NB4 (cell line): ENCODE measurements around the gene TAS2R50.

Experiments
- DNase-seq: peaks from one replicate; pipeline ENCODE4 v3.0.0; 2010; ENCODE audit warnings: low read depth
- H3K4me3 ChIP-seq: one replicate; pipeline ENCODE4 v1.5.1; 2011; ENCODE audit warnings: mild to moderate bottlenecking, low read depth, low read length, moderate library complexity
- MYC ChIP-seq: IDR thresholded peaks from 2 replicates; pipeline ENCODE4 v1.6.1; 2011; ENCODE audit warnings: low read depth, low read length
- POLR2A ChIP-seq: IDR thresholded peaks from 2 replicates; pipeline ENCODE4 v1.6.1; 2011; ENCODE audit warnings: mild to moderate bottlenecking; ENCODE audit not compliant: insufficient read length; ENCODE audit errors: extremely low read depth
- TF ChIP-seq, protein P1 (sequence below): IDR thresholded peaks from 2 replicates; pipeline ENCODE4 v1.6.1; 2011; ENCODE audit warnings: low read depth, low read length
- TF ChIP-seq, protein P2 (sequence below): IDR thresholded peaks from one replicate; pipeline ENCODE4 v1.5.1; 2012; ENCODE audit warnings: low read depth, low read length

Gene TAS2R50

DNA sequence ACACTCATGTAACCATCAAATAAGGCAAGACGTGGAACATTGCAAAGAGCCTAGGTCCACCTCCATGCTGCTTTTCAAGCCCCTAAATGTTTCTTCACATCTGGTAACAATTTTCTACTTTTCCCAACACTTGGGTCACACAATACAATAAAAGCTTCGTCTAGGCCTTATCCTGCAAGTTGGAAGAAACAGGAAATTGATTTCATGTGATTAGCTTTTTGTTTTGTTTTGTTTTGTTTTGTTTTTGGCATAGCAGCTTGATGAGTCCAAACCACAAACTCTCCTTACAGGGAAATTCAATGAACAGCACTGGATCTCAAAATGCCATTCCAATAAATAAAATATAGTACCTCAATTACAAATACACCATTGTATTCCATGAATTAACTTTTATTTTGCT lies 19.3 kb downstream of the TAS2R50 start:
- no peak overlapping the region for H3K4me3 ChIP-seq
- DNase-seq, result no peak
- TF ChIP-seq POLR2A, result no peak
- TF ChIP-seq MYC, result no peak
- TF ChIP-seq, protein P1, sequence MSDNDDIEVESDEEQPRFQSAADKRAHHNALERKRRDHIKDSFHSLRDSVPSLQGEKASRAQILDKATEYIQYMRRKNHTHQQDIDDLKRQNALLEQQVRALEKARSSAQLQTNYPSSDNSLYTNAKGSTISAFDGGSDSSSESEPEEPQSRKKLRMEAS, result no peak
- TF ChIP-seq, protein P2, sequence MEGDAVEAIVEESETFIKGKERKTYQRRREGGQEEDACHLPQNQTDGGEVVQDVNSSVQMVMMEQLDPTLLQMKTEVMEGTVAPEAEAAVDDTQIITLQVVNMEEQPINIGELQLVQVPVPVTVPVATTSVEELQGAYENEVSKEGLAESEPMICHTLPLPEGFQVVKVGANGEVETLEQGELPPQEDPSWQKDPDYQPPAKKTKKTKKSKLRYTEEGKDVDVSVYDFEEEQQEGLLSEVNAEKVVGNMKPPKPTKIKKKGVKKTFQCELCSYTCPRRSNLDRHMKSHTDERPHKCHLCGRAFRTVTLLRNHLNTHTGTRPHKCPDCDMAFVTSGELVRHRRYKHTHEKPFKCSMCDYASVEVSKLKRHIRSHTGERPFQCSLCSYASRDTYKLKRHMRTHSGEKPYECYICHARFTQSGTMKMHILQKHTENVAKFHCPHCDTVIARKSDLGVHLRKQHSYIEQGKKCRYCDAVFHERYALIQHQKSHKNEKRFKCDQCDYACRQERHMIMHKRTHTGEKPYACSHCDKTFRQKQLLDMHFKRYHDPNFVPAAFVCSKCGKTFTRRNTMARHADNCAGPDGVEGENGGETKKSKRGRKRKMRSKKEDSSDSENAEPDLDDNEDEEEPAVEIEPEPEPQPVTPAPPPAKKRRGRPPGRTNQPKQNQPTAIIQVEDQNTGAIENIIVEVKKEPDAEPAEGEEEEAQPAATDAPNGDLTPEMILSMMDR, result no peak

DNA sequence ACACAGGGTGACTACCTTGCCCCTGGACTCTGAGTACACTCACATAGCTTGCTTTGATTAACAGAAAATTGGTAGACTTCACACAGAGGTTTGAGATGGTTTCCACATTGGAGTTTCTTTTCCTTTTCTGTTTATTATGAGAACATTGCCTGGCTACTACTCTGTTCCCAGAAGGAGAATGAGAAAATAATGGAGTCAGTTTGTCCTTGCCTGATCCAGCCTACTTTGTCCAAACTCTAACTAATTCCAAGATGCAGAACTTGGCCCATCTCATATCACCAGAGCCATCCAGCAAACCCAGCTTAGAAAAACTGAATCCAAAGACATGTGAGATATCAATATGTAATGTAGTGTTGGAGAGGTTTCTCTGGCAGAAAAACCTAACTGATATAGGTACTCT lies 20.4 kb downstream of the TAS2R50 start:
- no peak for DNase-seq
- TF ChIP-seq, protein P1, result no peak
- TF ChIP-seq, protein P2, result no peak
- no peak for TF ChIP-seq MYC
- TF ChIP-seq POLR2A, result no peak
- no peak overlapping the region for H3K4me3 ChIP-seq

DNA sequence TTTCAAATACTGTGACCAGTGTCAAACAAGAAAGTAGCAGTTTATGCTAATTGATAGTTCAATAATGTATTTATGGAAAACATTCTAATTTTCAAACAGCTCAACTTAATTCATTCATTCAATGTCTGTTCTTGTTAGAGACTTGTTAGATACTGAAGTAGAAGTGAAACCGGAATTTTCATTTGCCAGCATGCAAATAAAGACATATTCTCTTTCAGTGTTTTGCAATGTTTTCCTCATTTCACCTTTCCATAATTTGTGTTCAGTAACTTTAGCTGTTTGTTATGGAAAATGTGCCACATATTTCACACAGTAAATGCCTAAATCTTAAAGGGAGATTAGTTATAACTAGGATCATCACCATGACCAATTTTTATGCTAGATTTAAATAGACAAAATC lies 21.2 kb downstream of the TAS2R50 start:
- H3K4me3 ChIP-seq, result no peak overlapping the region
- TF ChIP-seq POLR2A, result no peak
- TF ChIP-seq, protein P2, result no peak
- no peak for TF ChIP-seq MYC
- TF ChIP-seq, protein P1, result no peak
- no peak for DNase-seq

DNA sequence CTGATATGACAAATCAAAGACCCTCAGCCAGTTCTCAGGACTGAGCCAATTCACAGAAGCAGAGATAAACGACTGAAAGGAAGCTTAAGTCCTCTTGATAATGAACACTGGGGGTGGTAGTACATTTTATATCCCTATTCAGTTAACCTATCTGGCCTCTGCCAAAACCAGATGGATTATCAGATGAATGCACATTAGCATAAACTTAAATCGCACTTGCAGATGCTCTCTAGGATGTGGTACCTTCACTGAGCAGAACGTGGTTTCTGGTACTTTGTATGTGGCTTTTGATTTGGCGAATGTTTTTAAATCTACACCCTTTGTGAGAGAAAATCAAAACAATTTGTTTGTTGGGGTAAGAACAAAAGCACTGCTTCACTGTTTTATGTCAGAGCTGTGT lies 26.5 kb downstream of the TAS2R50 start:
- TF ChIP-seq, protein P2, result no peak
- TF ChIP-seq, protein P1, result no peak
- TF ChIP-seq MYC (no peak), POLR2A (no peak)
- DNase-seq, result no peak

DNA sequence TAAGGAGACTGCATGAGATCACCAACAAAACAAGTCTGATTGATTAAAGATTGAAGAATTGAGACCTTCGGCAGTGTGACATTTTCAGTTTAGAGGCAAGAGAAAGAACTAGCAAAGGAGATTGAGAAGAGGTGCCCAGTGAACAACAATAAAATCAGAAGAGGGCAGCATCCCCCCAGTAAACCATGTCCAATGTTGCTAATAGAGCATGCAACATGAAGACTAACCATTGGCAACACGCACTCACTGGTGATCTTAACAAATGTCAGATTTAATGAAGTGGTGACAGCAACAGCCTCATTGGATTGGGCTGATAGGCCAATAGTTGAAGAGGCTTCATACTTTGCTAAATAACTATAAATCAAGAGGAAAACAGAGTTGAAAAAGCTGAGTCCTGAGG lies 26.9 kb downstream of the TAS2R50 start:
- no peak overlapping the region for H3K4me3 ChIP-seq
- DNase-seq, result no peak
- TF ChIP-seq, protein P2, result no peak
- TF ChIP-seq, protein P1, result no peak
- TF ChIP-seq MYC (no peak), POLR2A (no peak)

More for the DNA sequence above, 26.5 kb downstream of the TAS2R50 start:
- no peak overlapping the region for H3K4me3 ChIP-seq
